GM23248 (cell line): ENCODE data around the gene PLEKHA4.

Source experiments
- EZH2 ChIP-seq: fragments of 200-600 bp; sonication (generic); IDR thresholded peaks from 2 replicates; pipeline ENCODE4 v1.6.1; 2018; ENCODE audit warnings: antibody characterized with exemption, mild to moderate bottlenecking; ENCODE audit not compliant: insufficient read depth, poor library complexity, severe bottlenecking
- EZH2phosphoT487 ChIP-seq: fragments of 200-600 bp; sonication (generic); IDR thresholded peaks from 2 replicates; pipeline ENCODE4 v1.6.1; 2018; ENCODE audit warnings: antibody characterized with exemption, moderate library complexity, mild to moderate bottlenecking, low read depth; ENCODE audit not compliant: insufficient read depth

DNA sequence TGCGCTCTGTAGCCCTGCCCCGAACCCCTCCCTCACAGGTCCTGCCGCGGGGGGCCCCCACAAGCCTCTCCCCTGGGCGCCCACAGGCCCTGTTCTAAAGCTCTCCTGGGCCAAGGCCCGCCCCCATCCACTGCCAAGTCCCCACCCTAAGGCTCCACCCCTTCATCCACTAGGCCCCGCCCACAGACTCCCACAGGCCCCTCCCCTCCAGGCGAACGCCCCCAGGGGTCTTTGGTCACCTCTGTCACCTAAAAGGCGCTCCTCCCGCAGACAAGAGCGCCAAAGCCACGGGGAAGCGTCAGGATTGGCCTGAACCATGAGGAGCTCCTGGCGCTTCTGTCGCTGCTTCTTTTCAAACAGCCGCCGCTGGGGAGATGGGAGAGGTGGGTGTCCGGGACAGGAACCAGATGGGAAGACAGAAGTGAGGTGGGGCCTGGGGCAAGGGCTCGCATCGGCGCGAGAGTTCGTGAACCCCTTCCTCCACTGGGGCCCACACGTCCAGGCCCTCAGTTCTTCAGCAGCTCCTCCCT, 27.8 kb upstream of the PLEKHA4 start:
- TF ChIP-seq EZH2phosphoT487 (no peak), EZH2 (no peak)
